Parathyroid adenoma (tissue), 2 donors: ENCODE data around the gene MEX3A.

Experiments used
- H2AFZ ChIP-seq: fragments of 300-600 bp; sonication (generic); one replicate; pipeline ENCODE4 v1.7.0; 2017; ENCODE audit warnings: antibody characterized with exemption, mild to moderate bottlenecking
- H3K27ac ChIP-seq: fragments of 300-600 bp; sonication (generic); one replicate; pipeline ENCODE4 v1.7.0; 2017
- H3K27me3 ChIP-seq: fragments of 300-600 bp; sonication (generic); one replicate; pipeline ENCODE4 v1.7.0; 2017; ENCODE audit warnings: low read length; ENCODE audit not compliant: control insufficient read depth, insufficient read depth
- H3K36me3 ChIP-seq: fragments of 300-600 bp; sonication (generic); one replicate; pipeline ENCODE4 v1.7.0; 2017; ENCODE audit warnings: low read length; ENCODE audit not compliant: control insufficient read depth, insufficient read depth
- H3K4me1 ChIP-seq: fragments of 300-600 bp; sonication (generic); one replicate; pipeline ENCODE4 v1.7.0; 2017; ENCODE audit warnings: control low read depth
- H3K4me2 ChIP-seq: fragments of 300-600 bp; sonication (generic); one replicate; pipeline ENCODE4 v1.7.0; 2017; ENCODE audit warnings: low read length
- H3K4me3 ChIP-seq: fragments of 300-600 bp; sonication (generic); one replicate; pipeline ENCODE4 v1.7.0; 2017; ENCODE audit warnings: low read depth, low read length
- H3K79me2 ChIP-seq: fragments of 300-600 bp; sonication (generic); one replicate; pipeline ENCODE4 v1.7.0; 2017; ENCODE audit warnings: control low read depth
- H3K9ac ChIP-seq: fragments of 300-600 bp; sonication (generic); one replicate; pipeline ENCODE4 v1.7.0; 2017; ENCODE audit warnings: mild to moderate bottlenecking
- H3K9me3 ChIP-seq: fragments of 300-600 bp; sonication (generic); one replicate; pipeline ENCODE4 v1.7.0; 2017; ENCODE audit warnings: low read length; ENCODE audit not compliant: control insufficient read depth
- TF ChIP-seq, protein P1 (sequence below): fragments of 300-600 bp; sonication (generic); IDR thresholded peaks from one replicate; pipeline ENCODE4 v1.7.0; 2017; ENCODE audit warnings: antibody characterized with exemption, mild to moderate bottlenecking
- donor health status: primary hyperparathyroidism.

Gene MEX3A

DNA sequence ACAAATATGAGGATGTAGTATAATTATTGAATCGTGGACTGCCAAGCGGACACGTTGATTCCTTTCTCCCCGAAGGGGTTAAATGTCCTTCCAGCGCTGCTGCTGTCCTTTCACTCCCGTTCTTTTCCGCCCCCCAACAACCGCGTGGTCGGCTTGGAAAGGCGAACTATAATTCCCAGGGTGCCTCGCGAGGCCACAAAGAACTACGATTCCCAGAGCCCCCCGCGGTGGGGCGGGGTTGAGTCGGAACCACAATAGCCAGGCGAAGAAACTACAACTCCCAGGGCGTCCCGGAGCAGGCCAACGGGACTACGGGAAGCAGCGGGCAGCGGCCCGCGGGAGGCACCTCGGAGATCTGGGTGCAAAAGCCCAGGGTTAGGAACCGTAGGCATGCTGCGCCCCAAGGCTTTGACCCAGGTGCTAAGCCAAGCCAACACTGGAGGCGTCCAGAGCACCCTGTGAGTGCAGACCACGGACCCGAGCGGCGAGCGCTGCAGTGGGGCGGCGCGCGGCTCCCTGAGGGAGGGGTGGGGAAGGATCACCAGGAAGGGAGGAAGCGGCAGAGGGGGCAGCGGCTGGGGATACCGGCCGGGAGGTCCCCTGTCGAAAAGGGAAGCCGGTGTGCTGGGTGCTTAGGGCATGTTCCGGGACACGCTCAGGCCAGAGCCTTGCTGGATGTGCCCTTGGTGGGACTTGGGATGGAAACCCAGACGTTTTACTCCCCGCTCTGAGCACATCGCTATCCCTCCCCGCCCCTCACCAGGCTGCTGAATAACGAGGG, 27.6 kb downstream of the MEX3A start, which contains the start of gene LAMTOR2:
Gene LAMTOR2, plus strand, starts transcription at position 283 of the 781 bp plus-strand sequence. Its CDS starts 108 bp downstream, at position 391.
- TF ChIP-seq, protein P1, sequence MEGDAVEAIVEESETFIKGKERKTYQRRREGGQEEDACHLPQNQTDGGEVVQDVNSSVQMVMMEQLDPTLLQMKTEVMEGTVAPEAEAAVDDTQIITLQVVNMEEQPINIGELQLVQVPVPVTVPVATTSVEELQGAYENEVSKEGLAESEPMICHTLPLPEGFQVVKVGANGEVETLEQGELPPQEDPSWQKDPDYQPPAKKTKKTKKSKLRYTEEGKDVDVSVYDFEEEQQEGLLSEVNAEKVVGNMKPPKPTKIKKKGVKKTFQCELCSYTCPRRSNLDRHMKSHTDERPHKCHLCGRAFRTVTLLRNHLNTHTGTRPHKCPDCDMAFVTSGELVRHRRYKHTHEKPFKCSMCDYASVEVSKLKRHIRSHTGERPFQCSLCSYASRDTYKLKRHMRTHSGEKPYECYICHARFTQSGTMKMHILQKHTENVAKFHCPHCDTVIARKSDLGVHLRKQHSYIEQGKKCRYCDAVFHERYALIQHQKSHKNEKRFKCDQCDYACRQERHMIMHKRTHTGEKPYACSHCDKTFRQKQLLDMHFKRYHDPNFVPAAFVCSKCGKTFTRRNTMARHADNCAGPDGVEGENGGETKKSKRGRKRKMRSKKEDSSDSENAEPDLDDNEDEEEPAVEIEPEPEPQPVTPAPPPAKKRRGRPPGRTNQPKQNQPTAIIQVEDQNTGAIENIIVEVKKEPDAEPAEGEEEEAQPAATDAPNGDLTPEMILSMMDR = no peak
- Histone ChIP-seq H3K27me3 (no peaks in the 10 kb centered on the region), H3K9me3 (no peaks in the 10 kb centered on the region), H3K9ac (no peak within 1 kb of the TSS), H3K4me2 (peak within 1 kb of the TSS; percentile 79), H3K36me3 (no peaks in the 10 kb centered on the region), H3K4me1 (no peaks in the 10 kb centered on the region), H3K27ac (peak within 1 kb of the TSS; percentile 89), H3K79me2 (no peaks in the 10 kb centered on the region), H2AFZ (peak within 1 kb of the TSS; percentile 95), H3K4me3 (peak within 1 kb of the TSS; percentile 92)

DNA sequence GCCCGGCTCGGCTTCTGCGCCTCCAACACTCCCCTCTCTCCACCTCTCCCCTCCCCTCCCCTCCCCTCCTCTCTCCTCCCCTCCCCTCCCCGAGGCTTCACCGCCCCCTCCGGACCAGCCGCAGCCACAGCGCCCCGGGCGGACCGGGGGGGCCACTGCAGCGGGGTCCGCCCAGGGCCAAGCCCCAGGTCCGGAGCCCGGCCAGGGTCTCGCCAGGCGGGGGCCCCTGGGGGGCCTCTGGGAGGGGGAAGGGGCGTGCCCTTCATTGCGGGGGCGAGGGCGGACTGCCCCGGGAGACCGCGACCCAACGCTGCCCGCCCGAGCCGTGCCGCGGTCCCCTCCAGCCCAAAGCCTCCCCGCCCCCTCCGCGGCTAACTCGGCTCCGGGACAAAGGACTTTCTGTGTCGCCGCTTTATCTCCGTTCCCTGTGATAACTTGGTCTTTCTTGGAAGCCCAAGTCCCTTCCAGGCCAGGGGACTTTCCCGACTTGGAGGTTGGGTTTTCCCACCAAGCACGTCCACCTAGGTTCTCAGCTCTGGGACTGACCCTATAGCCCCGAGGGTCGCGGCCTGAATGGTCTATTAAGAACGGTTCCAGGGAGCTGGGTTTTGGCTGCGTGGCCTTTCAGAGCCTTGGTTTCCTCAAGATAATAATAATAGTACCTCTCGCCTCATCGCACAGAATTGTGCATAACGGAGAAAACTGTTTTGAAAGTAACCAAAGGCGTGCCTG, 28.3 kb downstream of the MEX3A start, which contains the start of gene UBQLN4:
Gene UBQLN4, minus strand, starts transcription at position 31 of the 732 bp plus-strand sequence. CDS start 97 bp downstream, outside the sequence.
- Histone ChIP-seq H3K27ac (peak within 1 kb of the TSS; percentile 89), H3K79me2 (no peaks in the 10 kb centered on the region), H3K9me3 (no peaks in the 10 kb centered on the region), H3K9ac (no peak within 1 kb of the TSS), H2AFZ (peak within 1 kb of the TSS; percentile 95), H3K4me3 (peak within 1 kb of the TSS; percentile 92), H3K36me3 (no peaks in the 10 kb centered on the region), H3K4me1 (no peaks in the 10 kb centered on the region), H3K4me2 (peak within 1 kb of the TSS; percentile 84), H3K27me3 (no peaks in the 10 kb centered on the region)
- TF ChIP-seq, protein P1 = peak; percentile 60

DNA sequence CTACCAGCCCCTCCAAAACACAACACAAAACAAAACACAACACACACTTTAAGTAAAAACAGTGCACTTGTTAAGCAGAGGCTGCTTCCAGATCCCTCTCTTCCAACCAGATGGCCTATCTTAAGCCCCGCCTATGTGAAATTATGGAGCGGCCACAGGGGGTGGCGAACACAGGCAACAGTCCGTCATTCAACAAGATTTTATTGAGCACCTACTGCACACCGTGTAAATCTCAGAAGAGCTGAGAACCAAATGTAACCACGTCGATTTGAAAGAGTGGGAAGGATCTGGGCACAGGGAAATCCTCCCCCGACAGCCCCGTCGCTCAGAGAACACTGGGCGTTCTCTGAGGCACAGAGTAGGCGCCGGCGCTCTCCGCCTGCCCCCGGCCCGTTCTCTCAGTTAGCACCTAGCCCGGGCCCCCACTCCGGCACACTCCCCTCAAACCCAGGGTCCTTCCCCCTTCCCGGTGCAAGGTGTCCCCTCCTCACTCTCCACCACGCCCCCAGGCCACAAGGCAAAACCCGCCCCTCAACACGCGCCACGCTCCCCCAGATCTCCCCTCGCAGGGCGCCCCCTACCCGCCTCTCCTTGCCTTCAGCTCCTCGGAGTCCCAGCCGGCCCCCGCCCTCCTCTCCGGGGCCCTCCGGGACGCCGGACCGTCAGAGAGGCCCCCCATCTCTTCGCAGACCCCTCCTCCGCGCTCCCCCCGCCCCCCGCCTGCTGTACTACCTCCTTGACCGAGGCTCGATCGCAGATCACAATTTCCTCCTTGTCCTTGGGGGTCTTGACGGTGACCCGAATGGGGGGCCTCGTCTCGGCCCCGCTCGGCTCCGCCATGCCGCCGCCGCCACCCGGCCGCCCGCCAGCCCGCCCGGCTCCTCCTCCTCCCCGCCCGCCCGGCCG, 29.1 kb downstream of the MEX3A start:
- Histone ChIP-seq H3K27me3 (no peaks in the 10 kb centered on the region), H3K27ac (no peak overlapping the region), H2AFZ (peak overlapping the region; percentile 87), H3K79me2 (no peaks in the 10 kb centered on the region), H3K4me1 (no peaks in the 10 kb centered on the region), H3K4me3 (peak overlapping the region; percentile 78), H3K36me3 (no peaks in the 10 kb centered on the region), H3K9ac (no peak overlapping the region), H3K4me2 (peak overlapping the region; percentile 84), H3K9me3 (no peaks in the 10 kb centered on the region)
- TF ChIP-seq, protein P1 = no peak

DNA sequence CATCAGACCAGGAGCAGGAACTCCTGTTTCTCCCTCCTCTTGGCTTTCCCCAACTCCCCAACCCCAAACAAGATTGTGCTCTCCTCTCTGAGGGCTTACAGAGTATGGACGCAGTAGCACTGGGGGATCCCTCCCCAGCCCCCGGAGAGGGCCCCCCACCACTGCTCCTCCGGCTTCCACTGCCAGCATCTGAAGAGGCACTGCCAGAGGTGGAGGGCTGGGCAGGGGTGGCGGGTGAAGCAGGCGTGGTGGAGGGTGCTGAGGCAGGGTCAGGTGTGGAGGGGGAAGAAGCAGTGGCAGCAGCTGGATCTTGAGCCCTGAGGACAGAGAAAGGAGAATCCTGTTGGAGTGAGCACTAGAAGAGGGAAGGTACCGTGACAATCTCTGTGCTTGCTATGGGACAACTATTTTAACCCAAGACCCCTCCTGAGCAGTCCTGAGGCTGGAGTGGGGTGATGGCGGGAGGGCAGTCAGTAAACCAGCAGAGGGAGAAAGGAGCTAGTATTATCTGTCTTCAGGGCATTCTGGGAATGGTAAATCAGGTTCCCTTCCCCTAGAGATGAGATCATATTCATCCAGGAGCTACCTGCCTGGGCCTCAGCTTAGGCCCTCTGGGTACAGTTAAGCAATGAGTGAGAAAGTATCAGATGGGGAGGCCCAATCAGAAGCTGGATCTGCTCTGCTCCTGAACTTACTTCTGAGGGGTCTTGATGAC, 31.1 kb downstream of the MEX3A start:
- no peaks in the 10 kb centered on the region for H3K9me3 ChIP-seq
- H3K9ac ChIP-seq = no peak overlapping the region
- H3K4me3 ChIP-seq = no peak overlapping the region
- no peaks in the 10 kb centered on the region for H3K36me3 ChIP-seq
- no peaks in the 10 kb centered on the region for H3K79me2 ChIP-seq
- no peak overlapping the region for H2AFZ ChIP-seq
- no peak overlapping the region for H3K4me2 ChIP-seq
- no peaks in the 10 kb centered on the region for H3K27me3 ChIP-seq
- no peaks in the 10 kb centered on the region for H3K4me1 ChIP-seq
- no peak overlapping the region for H3K27ac ChIP-seq
- TF ChIP-seq, protein P1 = no peak
